HG03159 (cell line): ENCODE data around the gene SEZ6L2.

Experiments used
- ATAC-seq: cut with Tn5 transposase; IDR thresholded peaks from one replicate; pipeline ENCODE4 v1.9.1; 2021; ENCODE audit warnings: mild to moderate bottlenecking, moderate library complexity; ENCODE audit not compliant: unreplicated experiment

SEZ6L2 gene

DNA sequence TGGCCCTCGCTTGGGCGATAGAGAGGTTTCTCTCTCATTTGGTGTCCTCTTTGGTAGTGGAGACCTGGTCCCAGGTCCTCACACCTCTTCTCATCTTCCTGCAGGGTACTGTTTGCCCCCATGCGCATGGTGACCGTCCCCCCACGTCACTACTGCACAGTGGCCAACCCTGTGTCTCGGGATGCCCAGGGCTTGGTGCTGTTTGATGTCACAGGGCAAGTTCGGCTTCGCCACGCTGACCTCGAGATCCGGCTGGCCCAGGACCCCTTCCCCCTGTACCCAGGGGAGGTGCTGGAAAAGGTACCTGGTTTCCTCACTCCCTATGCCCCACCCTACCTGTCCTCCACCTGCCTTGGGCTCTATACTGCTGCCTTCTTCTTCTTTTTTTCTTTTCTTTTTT lies 68.6 kb downstream of the SEZ6L2 start:
- ATAC-seq: no peak

DNA sequence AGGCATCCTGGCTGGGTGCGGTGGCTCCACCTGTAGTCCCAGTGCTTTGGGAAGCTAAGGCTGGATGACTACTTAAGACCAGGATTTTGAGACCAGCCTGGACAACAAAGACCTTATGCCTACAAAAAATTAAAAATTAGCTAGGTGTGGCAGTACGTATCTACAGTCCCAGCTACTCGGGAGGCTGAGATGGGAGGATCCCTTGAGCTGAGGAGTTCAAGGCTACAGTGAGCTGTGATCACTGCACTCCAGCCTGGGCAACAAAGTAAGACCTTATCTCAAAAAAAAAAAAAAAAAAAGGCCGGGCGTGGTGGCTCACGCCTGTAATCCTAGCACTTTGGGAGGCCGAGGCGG lies 73.0 kb downstream of the SEZ6L2 start:
- ATAC-seq: no peak

DNA sequence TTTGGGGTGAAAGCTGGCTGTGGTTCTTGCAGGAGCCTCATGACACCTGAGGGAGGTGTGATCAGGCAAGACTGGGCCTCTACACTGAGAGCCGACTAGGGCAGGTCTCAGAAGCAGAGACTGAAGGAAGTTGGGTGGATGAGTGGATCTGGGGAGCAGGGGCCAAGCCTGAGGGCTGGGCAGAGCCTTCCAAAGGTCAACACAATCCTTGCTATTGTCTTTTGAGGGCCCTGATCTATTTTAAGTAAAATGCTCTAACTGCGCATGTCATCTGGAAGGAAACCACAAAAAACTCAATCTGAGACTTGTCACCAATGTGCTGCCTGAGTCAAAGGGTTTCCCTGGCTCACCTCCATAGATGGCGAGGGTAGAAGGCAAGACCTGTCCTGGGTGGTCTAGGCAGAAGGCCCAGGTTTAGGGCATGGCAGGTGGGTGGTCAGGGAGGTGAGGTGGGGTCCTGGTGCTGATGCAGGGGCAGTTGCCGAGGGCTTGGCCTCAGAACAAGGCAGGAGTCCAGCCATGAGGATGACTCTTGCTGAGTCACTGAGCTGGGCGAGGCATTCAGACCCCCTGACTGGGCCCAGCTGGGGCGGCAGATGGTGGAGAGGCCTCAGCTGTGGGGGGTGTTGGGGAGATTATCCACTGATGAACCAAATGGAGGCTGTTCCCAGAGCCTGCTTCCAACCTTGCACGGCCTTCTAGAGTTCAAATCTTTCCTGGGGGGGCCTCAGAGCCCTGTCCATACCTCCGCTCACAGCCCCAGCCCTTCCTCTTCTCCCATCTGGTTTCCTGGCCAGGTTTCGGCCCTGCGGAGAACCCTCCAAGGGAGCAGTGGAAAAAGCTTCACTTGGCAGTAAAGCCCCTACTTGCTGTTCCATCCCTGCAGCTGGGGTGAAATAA lies 74.0 kb downstream of the SEZ6L2 start:
- ATAC-seq: no peak

GRCh38 chr16:29824589-29825144 lies 74.7 kb downstream of the SEZ6L2 start:
- no peak for ATAC-seq

DNA sequence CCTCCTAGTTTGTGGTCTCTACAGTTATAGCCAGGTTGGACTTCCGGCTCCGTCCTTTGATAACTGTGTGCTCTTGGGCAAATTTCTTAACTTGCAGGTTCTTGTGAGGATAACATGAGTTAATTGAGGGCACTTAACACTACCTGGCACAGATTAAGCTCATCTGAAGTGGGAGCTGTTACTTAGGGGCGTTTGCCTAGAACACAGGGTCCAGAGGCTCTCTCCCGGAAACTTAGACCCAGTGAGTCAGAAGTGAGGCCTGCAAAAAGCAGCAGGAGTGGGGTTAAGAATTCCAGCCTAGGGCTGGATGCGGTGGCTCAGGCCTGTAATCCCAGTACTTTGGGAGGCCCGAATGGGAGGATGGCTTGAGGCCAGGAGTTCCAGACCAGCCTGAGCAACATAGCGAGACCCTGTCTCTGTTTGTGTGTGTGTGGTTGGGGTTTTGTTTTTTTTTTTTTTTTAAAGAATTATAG lies 77.7 kb downstream of the SEZ6L2 start:
- no peak for ATAC-seq
